ENCODE measurements around the gene GCGR.
"Not testable (repeated sequence)": the region's sequence is repeated elsewhere in the genome, so short reads cannot be mapped to it uniquely, and the experiment has no call there.

GCGR gene

GRCh38 chr17:81833160-81833920 is 29.4 kb downstream of the GCGR start, which contains the start of gene MCRIP1:
Gene MCRIP1, minus strand, starts transcription at chr17:81833291. Its CDS starts 8,785 bp downstream, at chr17:81824506.
- DNase-seq (ENCODE audit: low read depth): peak; percentile 95
- H3K4me3 ChIP-seq (ENCODE audit: low read length): peak within 1 kb of the TSS; percentile 81
- TF ChIP-seq CTCF (IDR thresholded peaks at IDR 0.05; ENCODE audit: insufficient read depth, low read depth, low read length, missing control alignments): no peak

- no peak for TF ChIP-seq CTCF (IDR thresholded peaks at IDR 0.05; ENCODE audit: insufficient read depth, low read depth, low read length, missing control alignments)
- DNase-seq (ENCODE audit: low read depth): no peak
- H3K4me3 ChIP-seq (ENCODE audit: low read length): peak overlapping the region; percentile 81
Observed at GRCh38 chr17:81833921-81834830, 30.2 kb downstream of the GCGR start.

DNA sequence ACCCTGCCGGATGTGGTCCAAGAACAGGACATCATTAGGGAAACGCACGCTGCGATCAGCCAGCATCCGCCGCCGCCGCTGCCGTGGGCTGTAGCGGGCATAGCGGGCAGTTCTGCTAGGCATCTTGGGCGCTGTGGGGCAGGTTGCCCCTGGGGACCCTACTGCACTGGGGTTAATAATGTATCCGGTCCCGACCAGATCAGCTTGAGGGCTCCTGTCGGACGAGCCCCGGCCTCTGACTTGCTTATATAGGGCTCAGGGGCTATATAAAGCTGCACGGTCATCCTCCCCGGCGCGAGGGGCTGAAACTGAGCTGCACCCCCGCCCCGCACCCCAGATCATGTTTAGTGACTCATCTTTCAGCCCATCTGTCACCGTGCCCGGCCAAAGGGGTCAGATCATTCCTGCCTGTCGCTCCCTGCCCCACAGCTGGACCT is 30.9 kb downstream of the GCGR start, which contains the start of gene PPP1R27:
Gene PPP1R27, minus strand, starts transcription at position 220 of the 437 bp plus-strand sequence. Its CDS starts 97 bp downstream, at position 123.
- DNase-seq (ENCODE audit: low read depth): no peak
- no peak for TF ChIP-seq CTCF (IDR thresholded peaks at IDR 0.05; ENCODE audit: insufficient read depth, low read depth, low read length, missing control alignments)
- H3K4me3 ChIP-seq (ENCODE audit: low read length): peak within 1 kb of the TSS; percentile 81

DNA sequence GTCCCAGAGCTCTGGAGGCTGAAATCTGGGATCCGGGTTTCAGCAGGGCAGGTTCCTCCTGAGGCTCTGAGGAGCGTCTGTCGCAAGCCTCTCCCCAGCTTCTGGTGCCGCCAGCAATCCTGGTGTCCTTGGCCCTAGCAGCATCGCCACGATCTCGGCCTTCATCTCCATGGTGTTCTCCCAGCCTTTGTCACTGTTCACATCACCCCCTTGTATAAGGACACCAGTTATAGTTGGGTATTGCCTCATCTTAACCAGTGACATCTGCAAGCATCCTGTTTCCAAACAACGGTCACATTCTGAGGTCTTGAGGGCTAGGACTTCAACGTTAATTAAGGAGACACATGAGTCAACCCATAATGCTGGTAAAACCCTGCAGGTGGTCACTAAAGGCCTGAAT is 33.7 kb downstream of the GCGR start:
- DNase-seq (ENCODE audit: low read depth): no peak
- TF ChIP-seq CTCF (IDR thresholded peaks at IDR 0.05; ENCODE audit: insufficient read depth, low read depth, low read length, missing control alignments): no peak
- no peak overlapping the region for H3K4me3 ChIP-seq (ENCODE audit: low read length)

DNA sequence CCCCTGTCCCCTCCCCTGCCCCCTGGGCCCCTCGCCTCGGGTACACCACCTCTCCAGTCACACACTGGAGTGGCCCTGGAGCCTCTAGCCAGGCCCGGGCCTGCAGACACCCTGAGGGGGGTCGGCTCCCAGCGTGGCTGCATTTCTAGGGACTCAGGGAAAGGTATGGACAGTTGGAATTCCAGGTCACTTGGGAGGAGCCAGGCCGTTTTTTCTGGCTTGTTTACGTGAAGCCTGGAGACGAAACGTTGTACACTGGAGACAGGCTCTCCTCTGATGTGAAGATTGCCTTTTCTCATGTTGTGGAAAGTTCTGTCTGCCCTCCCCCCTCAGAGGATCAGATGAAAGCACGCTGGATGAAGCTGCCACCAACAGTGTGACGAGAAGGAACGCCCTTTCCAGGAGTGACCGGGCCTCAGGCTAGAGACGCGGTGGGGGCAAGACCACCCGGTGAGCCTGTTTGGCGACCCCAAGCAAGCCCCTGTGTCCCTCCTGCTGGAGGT is 34.9 kb downstream of the GCGR start:
- H3K4me3 ChIP-seq (ENCODE audit: low read length): no peak overlapping the region
- DNase-seq (ENCODE audit: low read depth): no peak
- TF ChIP-seq CTCF (IDR thresholded peaks at IDR 0.05; ENCODE audit: insufficient read depth, low read depth, low read length, missing control alignments): no peak

GRCh38 chr17:81839301-81839700 is 35.4 kb downstream of the GCGR start:
- no peak for TF ChIP-seq CTCF (IDR thresholded peaks at IDR 0.05; ENCODE audit: insufficient read depth, low read depth, low read length, missing control alignments)
- no peak overlapping the region for H3K4me3 ChIP-seq (ENCODE audit: low read length)
- DNase-seq (ENCODE audit: low read depth): no peak

- DNase-seq (ENCODE audit: low read depth); H3K4me3 ChIP-seq (ENCODE audit: low read length): not testable (repeated sequence)
Observed at GRCh38 chr17:81840059-81840458, 36.1 kb downstream of the GCGR start.

Measured in epithelial cell of esophagus (primary cell).